GM12801 (cell line): ENCODE data around the gene PTPN5.

Source experiments
- CTCF ChIP-seq: IDR thresholded peaks from one replicate; pipeline ENCODE4 v1.5.1; 2011; ENCODE audit warnings: control low read depth; ENCODE audit not compliant: insufficient read length; ENCODE audit errors: extremely low read depth

PTPN5 gene

GRCh38 chr11:18780329-18780728, 11.3 kb downstream of the PTPN5 start:
- TF ChIP-seq CTCF, result no peak

GRCh38 chr11:18778468-18778867, 13.1 kb downstream of the PTPN5 start:
- no peak for TF ChIP-seq CTCF

- TF ChIP-seq CTCF, result no peak
Observed at GRCh38 chr11:18776324-18776723, 15.3 kb downstream of the PTPN5 start.

GRCh38 chr11:18775492-18776292, 15.9 kb downstream of the PTPN5 start:
- no peak for TF ChIP-seq CTCF

GRCh38 chr11:18774801-18775200, 16.8 kb downstream of the PTPN5 start:
- no peak for TF ChIP-seq CTCF

- no peak for TF ChIP-seq CTCF
Observed at GRCh38 chr11:18773681-18774080, 17.9 kb downstream of the PTPN5 start.

GRCh38 chr11:18773104-18773503, 18.5 kb downstream of the PTPN5 start:
- no peak for TF ChIP-seq CTCF

GRCh38 chr11:18772211-18772610, 19.4 kb downstream of the PTPN5 start:
- no peak for TF ChIP-seq CTCF
